A673 (cell line): ENCODE data around the gene GH2.

ENCODE experiments used
- CTCF ChIP-seq: fragments of 300-800, 200-600 bp; sonication (generic); conservative IDR thresholded peaks from 2 replicates; pipeline ENCODE4 v1.5.1; 2017; ENCODE audit warnings: low read depth, mild to moderate bottlenecking, antibody characterized with exemption, low read length, moderate library complexity, mixed read lengths
- EZH2 ChIP-seq: fragments of 200-600 bp; sonication (generic); IDR thresholded peaks from 2 replicates; pipeline ENCODE4 v1.6.1; 2017; ENCODE audit warnings: borderline replicate concordance, low read depth, mild to moderate bottlenecking, mixed read lengths, antibody characterized with exemption, low read length; ENCODE audit not compliant: poor library complexity, severe bottlenecking

GRCh38 chr17:63919311-63919723 lies 37.6 kb upstream of the GH2 start:
- TF ChIP-seq CTCF (peak; percentile 87), EZH2 (no peak)
